Measurements from ENCODE around the gene HS3ST5. TPM values are rescaled to one million over a fixed set of nuclear protein-coding genes. Genes with fewer than 3 reads are reported as not detected.

HS3ST5 gene
- total RNA-seq, 1 donor from 2014 or later: 17.4 TPM

- Mint-ChIP-seq H3K36me3 (ENCODE audit: unreplicated experiment) (no peaks in the 10 kb centered on the region), H3K4me3 (ENCODE audit: unreplicated experiment) (no peak overlapping the region), H3K27me3 (ENCODE audit: unreplicated experiment) (no peaks in the 10 kb centered on the region), H3K9me3 (ENCODE audit: unreplicated experiment) (no peaks in the 10 kb centered on the region), H3K4me1 (ENCODE audit: low read depth, unreplicated experiment) (peaks cover 10% of the 10 kb centered on the region), H3K27ac (ENCODE audit: unreplicated experiment) (no peak overlapping the region)
- DNase-seq: no peak
- no peak for TF ChIP-seq CTCF (IDR thresholded peaks at IDR 0.05; ENCODE audit: partially characterized antibody, unreplicated experiment)
Observed at GRCh38 chr6:114119056-114119455, 223.8 kb downstream of the HS3ST5 start.

GRCh38 chr6:114115652-114116051, 227.2 kb downstream of the HS3ST5 start:
- H3K36me3 Mint-ChIP-seq (ENCODE audit: unreplicated experiment): no peaks in the 10 kb centered on the region
- DNase-seq: no peak
- no peak for TF ChIP-seq CTCF (IDR thresholded peaks at IDR 0.05; ENCODE audit: partially characterized antibody, unreplicated experiment)
- H3K4me3 Mint-ChIP-seq (ENCODE audit: unreplicated experiment): no peak overlapping the region
- no peaks in the 10 kb centered on the region for H3K27me3 Mint-ChIP-seq (ENCODE audit: unreplicated experiment)
- H3K9me3 Mint-ChIP-seq (ENCODE audit: unreplicated experiment): peaks cover 2% of the 10 kb centered on the region
- no peaks in the 10 kb centered on the region for H3K4me1 Mint-ChIP-seq (ENCODE audit: low read depth, unreplicated experiment)
- H3K27ac Mint-ChIP-seq (ENCODE audit: unreplicated experiment): no peak overlapping the region

GRCh38 chr6:114108119-114109002, 234.5 kb downstream of the HS3ST5 start:
- peak; percentile 84 for DNase-seq
- no peak overlapping the region for H3K27ac Mint-ChIP-seq (ENCODE audit: unreplicated experiment)
- no peaks in the 10 kb centered on the region for H3K36me3 Mint-ChIP-seq (ENCODE audit: unreplicated experiment)
- H3K4me3 Mint-ChIP-seq (ENCODE audit: unreplicated experiment): no peak overlapping the region
- H3K27me3 Mint-ChIP-seq (ENCODE audit: unreplicated experiment): no peaks in the 10 kb centered on the region
- H3K9me3 Mint-ChIP-seq (ENCODE audit: unreplicated experiment): peaks cover 5% of the 10 kb centered on the region
- peaks cover 6% of the 10 kb centered on the region for H3K4me1 Mint-ChIP-seq (ENCODE audit: low read depth, unreplicated experiment)
- TF ChIP-seq CTCF (IDR thresholded peaks at IDR 0.05; ENCODE audit: partially characterized antibody, unreplicated experiment): peak; percentile 64

GRCh38 chr6:114106020-114106419, 236.8 kb downstream of the HS3ST5 start:
- TF ChIP-seq CTCF (IDR thresholded peaks at IDR 0.05; ENCODE audit: partially characterized antibody, unreplicated experiment): no peak
- peaks cover 7% of the 10 kb centered on the region for H3K4me1 Mint-ChIP-seq (ENCODE audit: low read depth, unreplicated experiment)
- DNase-seq: no peak
- H3K4me3 Mint-ChIP-seq (ENCODE audit: unreplicated experiment): no peak overlapping the region
- H3K9me3 Mint-ChIP-seq (ENCODE audit: unreplicated experiment): peaks cover 3% of the 10 kb centered on the region
- no peak overlapping the region for H3K27ac Mint-ChIP-seq (ENCODE audit: unreplicated experiment)
- H3K27me3 Mint-ChIP-seq (ENCODE audit: unreplicated experiment): no peaks in the 10 kb centered on the region
- no peaks in the 10 kb centered on the region for H3K36me3 Mint-ChIP-seq (ENCODE audit: unreplicated experiment)

GRCh38 chr6:114101255-114101654, 241.6 kb downstream of the HS3ST5 start:
- no peaks in the 10 kb centered on the region for H3K36me3 Mint-ChIP-seq (ENCODE audit: unreplicated experiment)
- H3K4me3 Mint-ChIP-seq (ENCODE audit: unreplicated experiment): no peak overlapping the region
- DNase-seq: no peak
- no peaks in the 10 kb centered on the region for H3K27me3 Mint-ChIP-seq (ENCODE audit: unreplicated experiment)
- peak overlapping the region; percentile 68 for H3K27ac Mint-ChIP-seq (ENCODE audit: unreplicated experiment)
- H3K9me3 Mint-ChIP-seq (ENCODE audit: unreplicated experiment): peaks cover 3% of the 10 kb centered on the region
- TF ChIP-seq CTCF (IDR thresholded peaks at IDR 0.05; ENCODE audit: partially characterized antibody, unreplicated experiment): no peak
- H3K4me1 Mint-ChIP-seq (ENCODE audit: low read depth, unreplicated experiment): peaks cover 16% of the 10 kb centered on the region

Measured in glutamatergic neuron (in vitro differentiated cells).